ENCODE data around the gene ZNF423.

Gene ZNF423

GRCh38 chr16:49731911-49732310 lies 124.0 kb downstream of the ZNF423 start:
- no peak for DNase-seq (ENCODE audit: low read depth in 4 of 4, low spot score in 1 of 4)

GRCh38 chr16:49730772-49731171 lies 125.1 kb downstream of the ZNF423 start:
- no peak for DNase-seq (ENCODE audit: low read depth in 4 of 4, low spot score in 1 of 4)

DNA sequence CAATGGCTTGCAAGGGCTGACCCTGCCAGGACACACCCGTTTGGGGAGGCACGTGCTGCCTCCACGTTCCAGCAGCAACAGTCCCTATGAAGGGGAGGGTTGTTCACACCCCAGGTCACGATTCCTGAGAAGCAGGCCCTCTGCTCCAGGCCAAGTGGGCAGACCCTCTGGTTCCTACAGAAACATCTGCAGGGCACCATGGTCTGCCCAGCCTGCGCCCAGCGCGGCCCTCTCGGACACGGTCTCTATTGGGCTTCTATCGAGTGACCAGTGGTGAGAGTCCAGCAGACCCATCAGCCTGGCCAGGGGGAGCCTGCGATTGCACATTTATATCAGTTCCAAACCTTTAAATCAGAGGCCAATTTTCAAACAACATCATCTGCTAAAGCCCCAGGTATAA lies 128.3 kb downstream of the ZNF423 start:
- no peak for DNase-seq (ENCODE audit: low read depth in 4 of 4, low spot score in 1 of 4)

DNA sequence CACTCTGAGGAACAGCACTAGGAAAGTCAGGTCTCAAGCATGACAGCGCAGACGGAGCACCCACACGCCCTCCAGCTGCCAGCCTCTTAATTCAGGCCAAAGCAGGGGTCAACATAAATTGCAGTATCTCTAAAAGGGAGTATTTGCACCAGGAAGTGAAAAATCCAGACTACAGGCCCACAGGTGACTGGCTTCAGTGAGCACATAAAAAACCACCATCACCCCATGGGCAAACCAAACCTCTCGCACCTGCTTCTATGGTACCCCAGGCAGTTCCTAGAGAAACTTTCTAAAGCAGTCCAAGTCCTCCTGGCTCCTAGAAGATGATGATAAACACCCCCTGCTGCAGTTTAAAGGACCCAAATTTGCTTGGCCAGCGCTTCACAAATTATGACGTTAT lies 129.8 kb downstream of the ZNF423 start:
- DNase-seq (ENCODE audit: low read depth in 4 of 4, low spot score in 1 of 4): no peak

- no peak for DNase-seq (ENCODE audit: low read depth in 4 of 4, low spot score in 1 of 4)
Measured at GRCh38 chr16:49725651-49726050, 130.3 kb downstream of the ZNF423 start.

- no peak for DNase-seq (ENCODE audit: low read depth in 4 of 4, low spot score in 1 of 4)
Measured at GRCh38 chr16:49724774-49725173, 131.1 kb downstream of the ZNF423 start.

DNA sequence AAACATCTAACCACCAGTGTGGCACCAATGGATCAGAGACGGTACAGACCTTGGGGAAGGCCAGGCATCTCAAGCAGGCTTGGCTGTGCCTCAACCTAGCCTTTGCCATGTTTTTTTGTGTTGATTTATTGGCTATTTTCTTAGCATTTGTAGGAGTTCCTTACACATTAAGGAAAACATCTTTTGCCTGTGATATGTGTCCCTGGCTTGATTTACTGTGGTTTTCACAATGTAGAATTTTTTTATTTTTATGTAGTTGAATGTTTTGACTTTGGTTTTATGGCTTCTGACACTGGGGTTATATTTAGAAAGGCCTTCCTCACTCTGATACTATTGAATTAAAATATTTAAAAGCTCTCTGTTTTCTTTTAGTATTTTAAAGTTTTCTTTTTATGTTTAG lies 132.6 kb downstream of the ZNF423 start:
- DNase-seq (ENCODE audit: low read depth in 4 of 4, low spot score in 1 of 4): no peak

GRCh38 chr16:49720225-49720624 lies 135.7 kb downstream of the ZNF423 start:
- no peak for DNase-seq (ENCODE audit: low read depth in 4 of 4, low spot score in 1 of 4)

DNA sequence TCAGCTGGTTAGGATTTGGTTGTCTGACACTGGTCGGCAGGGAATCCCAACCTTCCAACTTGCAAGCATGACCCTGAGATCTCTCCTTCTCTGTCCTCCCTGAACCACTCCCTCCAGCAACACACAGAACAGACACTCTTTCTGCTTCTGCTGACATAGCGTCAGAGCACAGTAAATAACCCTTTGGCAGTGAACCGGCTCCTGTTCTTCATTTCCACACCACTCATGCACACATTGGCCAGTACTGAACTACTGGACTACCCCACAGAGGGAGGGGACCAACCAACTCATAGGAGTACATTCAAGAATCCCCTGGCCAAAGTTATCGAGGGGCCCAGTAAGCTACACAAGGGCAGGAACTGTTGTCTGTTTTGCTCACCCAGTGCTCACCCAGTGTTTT lies 138.2 kb downstream of the ZNF423 start:
- no peak for DNase-seq (ENCODE audit: low read depth in 4 of 4, low spot score in 1 of 4)

GRCh38 chr16:49716339-49716934 lies 139.5 kb downstream of the ZNF423 start:
- DNase-seq (ENCODE audit: low read depth in 4 of 4, low spot score in 1 of 4): no peak

GRCh38 chr16:49713770-49714169 lies 142.1 kb downstream of the ZNF423 start:
- no peak for DNase-seq (ENCODE audit: low read depth in 4 of 4, low spot score in 1 of 4)

DNA sequence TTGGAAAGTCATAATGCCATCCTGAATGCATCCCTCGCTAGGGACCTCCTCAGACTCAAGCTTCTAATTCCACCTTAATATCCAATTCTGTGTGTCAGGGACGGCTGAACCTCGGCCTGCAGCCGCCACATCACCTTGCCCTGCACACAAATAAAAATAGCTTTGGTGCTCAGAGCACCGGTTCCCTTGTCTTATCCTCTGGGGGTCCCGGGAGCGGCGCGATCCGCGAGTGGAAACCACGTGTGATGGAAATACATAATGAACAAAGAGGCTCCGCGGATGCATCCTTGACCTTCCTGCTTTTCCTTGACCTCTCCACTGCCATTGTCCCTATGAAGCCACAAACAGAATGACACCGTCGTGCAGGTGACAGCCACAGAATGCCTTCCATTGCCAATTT lies 143.4 kb downstream of the ZNF423 start:
- DNase-seq (ENCODE audit: low read depth in 4 of 4, low spot score in 1 of 4): no peak

GRCh38 chr16:49712106-49712505 lies 143.8 kb downstream of the ZNF423 start:
- no peak for DNase-seq (ENCODE audit: low read depth in 4 of 4, low spot score in 1 of 4)

GRCh38 chr16:49709057-49709456 lies 146.9 kb downstream of the ZNF423 start:
- no peak for DNase-seq (ENCODE audit: low read depth in 4 of 4, low spot score in 1 of 4)

DNA sequence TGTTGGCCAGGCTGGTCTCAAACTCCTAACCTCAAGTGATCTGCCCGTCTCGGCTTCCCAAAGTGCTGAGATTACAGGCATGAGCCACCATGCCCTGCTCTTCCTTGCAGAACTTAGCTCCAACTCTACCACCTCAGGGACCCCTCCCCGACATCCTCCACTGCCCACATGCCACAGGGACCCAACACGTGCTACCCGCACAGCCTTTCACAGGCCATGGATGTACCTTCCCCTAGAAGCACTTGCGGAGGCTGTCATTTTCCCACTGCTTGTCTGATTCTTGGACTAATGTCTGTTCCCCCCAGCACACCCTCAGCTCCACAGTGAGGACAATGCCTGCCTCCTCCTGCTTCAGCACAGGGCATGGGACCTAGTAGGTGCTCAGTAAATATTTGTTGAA lies 147.4 kb downstream of the ZNF423 start:
- no peak for DNase-seq (ENCODE audit: low read depth in 4 of 4, low spot score in 1 of 4)

- DNase-seq (ENCODE audit: low read depth in 4 of 4, low spot score in 1 of 4): no peak
Measured at GRCh38 chr16:49706620-49707355, 149.1 kb downstream of the ZNF423 start.

DNA sequence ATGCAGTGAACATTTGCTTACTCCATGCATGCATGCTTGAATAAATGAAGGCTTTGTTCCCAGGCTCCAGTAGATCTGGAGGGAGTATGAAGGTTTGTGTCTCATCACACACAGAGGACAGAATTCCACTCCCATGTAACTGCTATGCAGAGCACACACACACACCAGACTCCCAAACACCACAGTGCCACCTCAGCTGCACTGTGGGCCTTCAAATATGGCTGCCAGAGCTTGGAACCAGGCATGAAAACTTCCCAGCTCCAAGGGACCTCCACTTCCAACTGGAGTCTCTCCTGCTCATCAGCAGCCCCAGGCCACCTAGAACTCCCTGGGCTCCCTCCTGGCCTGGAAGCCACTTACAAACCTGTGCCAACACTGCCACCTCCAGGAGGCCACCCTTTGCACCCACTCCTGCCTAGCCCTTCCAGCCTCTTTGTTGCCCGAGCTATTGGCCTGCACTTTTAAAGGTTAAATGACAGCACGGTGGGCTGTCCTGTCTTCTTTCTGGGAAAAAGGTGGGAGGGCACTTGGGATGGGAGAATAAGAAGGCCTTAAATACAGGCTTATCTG lies 151.2 kb downstream of the ZNF423 start:
- DNase-seq (ENCODE audit: low read depth in 4 of 4, low spot score in 1 of 4): no peak

DNA sequence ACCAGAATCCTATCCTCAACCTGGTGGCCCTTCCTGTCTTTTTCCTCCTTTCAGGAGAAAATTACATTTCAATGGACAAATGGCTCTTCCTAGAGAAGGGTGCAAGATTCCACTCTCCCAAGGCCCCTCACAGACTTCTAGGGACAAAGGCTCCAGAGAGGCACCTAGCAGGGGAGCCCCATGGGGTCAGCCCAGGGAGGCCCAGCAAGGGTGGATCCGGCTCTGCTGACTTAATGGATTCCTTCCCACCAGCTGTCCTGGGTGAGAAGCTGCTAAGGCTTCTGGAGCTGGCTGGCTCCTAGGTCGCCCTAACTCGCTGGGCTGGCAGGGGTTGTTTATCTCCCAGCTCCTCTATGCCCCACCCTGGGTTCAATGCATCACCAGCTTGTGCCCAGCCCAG lies 152.4 kb downstream of the ZNF423 start:
- DNase-seq (ENCODE audit: low read depth in 4 of 4, low spot score in 1 of 4): no peak

DNA sequence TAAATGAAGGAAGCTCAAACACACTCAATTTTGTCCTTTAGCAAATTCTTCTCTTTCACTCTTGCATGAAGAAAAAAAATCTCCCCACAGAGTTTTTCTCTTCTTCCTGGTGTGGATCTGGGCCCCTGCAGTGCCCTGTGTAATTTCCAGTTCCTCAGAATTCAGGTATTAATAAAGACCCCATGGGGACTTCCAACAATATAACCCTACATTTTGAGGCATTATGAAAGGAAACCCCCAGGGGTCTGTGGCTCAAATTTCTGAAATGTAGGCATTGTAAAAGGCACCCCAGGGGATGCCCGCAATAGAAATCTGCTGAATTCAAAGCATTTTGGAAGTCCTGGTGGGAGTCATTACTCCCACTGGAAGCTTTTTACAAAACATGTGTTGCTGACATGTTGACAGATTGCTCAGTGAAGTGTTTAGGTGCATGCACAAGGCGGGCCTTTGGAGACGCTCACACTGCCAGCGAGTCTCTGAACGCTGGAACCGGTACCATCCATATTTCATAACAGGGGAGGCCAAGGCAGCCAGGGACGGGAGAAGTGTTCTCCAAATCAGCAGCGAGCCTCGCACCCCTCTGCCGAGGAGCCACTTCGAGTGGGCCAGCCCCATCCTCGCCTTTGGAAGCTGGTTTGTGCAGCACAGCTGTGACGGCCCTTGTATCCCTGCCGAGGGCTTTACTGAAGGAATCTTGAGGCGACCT lies 154.0 kb downstream of the ZNF423 start:
- DNase-seq (ENCODE audit: low read depth in 4 of 4, low spot score in 1 of 4): no peak

DNA sequence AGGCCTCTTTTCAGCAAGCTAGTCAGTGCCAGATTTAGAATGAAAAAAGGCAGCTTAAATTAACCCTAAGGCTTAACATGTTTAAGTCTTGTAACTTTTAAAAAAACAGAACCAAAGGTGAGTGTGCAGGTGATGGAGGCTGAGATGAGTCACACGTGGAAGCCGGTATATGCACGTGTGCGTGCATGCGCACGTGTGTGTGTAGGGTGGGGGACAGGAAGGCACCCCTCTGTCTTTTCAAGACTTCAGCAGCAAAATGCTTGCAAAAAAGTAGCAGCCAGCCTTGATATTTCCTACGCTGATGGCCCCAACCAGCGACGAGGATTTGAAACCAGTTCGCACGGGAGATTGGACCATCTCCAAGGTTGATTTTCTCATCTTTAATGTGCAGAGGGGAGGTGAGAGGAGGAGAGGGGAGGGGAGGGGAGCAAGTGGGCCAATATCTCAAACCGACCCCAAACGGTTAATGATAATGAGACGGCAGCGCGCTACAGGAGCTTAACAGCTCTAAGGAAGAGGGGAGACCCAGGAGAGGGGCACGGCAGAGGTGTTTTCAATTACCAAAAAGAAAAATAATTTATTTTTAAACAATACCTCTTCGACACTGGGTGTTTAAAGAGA lies 154.7 kb downstream of the ZNF423 start:
- DNase-seq (ENCODE audit: low read depth in 4 of 4, low spot score in 1 of 4): no peak

GRCh38 chr16:49700251-49701064 lies 155.5 kb downstream of the ZNF423 start:
- no peak for DNase-seq (ENCODE audit: low read depth in 4 of 4, low spot score in 1 of 4)

All from stimulated activated CD4-positive, alpha-beta T cell treated with anti-CD3 and anti-CD28 coated beads, Interleukin-1b, Interleukin-23, amount 100 ng/mL, for 24 hours (primary cell).